ENCODE measurements around the gene TSPEAR.

The TSPEAR gene

DNA sequence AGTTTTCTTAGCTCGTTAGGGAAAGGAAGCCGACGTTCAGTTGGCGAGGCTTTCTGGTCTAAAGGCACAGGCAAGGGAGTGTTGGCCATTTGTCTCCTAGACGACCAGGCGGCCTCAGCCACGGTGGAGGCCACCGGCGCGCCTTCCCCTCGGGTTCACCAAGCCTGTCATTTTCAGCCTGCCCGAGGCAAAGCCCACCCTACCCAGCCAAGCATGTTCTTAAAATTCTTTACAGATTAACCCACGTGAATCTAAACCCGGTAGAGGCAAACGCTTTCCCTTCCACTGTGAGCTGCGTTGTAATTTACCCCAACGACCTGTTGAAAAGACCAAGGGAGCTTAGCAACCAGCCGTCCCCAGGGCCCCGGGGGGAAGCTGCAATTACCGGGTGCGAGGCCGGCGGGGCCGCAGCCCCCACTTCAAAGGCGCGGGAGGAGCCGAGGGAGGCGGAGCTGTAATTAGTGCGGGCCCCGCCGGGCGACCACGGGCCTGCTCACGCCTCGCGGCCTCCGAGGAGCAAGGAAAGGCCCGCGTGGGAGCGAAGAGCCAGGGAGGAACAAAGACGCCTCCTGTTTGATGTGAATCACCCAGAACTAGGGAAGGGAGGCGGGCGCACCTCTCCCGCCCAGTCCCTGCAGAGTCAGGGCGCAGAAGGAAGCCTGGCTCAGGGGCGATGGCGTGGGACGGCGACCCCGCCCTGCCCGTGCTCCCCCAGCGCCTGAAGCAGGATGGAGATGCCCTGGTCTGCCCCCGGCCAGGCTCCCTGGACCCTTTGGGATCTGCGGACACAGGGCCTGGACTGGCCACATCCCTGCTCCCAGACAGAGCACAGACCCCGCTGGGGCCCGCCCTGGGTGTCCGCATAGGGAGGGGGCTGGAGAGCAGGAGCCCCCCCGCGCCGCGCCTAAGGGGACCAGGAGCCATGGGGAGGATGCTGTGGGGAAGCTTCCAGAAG, 12.1 kb upstream of the TSPEAR start:
- in situ Hi-C loops (cut with MboI; ENCODE audit: low sequenced_read_pairs), result no loop called here

DNA sequence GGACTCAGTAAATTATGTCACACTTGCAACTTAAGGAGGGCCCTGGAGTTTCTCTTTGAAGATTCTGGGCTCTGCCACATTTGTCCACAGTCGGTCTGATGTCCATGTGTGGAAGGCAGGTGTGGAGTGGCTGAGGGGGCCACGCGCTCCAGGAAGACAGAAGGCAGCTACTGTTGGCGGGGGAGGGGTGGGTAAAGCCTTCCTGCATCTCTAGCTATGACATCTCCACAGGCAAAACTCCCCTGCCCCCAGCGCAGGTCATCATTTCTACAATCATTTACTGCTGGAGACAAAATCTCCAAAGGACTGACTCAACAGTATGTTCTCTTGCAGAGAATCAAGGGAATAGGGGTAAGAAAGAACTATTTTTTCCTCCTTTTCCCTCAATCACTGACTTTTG, 11.4 kb upstream of the TSPEAR start:
- in situ Hi-C loops (cut with MboI; ENCODE audit: low sequenced_read_pairs), result no loop called here

DNA sequence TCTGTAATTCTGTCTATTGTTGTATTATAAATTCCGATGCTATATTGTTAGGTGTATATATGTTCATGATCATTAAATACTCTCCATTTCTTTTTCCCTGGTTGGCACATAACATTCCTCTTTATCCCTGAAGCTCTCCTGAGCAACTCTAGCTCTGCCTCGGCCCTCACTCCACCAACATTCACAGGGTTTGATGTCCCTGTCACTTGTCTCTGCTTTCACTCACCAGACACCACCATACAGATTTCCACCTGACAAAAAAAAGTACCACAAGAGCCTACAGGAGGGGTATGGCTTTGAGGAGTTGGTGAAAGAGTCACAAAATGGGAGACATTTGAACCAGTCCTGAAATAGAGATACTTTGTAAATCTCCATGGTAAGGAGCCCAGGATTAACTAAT, 8.8 kb upstream of the TSPEAR start:
- in situ Hi-C loops (cut with MboI; ENCODE audit: low sequenced_read_pairs), result no loop called here

DNA sequence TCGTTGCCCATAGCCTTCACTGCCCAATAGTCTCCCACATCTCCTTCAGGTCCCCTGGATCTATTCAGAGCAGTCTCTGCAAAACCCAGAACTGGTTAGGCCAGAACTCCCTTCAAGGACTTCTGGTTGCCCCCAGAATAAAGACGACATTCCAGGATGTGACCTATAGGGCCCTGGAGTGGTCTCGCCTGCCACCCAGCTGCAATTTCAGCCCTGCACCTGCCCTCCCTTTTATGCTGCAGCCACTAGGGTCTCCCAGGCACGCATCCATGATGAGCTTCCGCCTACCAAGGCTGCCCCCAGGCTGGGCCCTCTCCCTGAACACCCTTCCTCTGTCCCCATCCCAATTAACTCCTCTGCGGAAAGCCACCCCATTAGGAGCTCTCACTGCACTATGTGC, 7.2 kb upstream of the TSPEAR start:
- in situ Hi-C loops (cut with MboI; ENCODE audit: low sequenced_read_pairs), result no loop called here

DNA sequence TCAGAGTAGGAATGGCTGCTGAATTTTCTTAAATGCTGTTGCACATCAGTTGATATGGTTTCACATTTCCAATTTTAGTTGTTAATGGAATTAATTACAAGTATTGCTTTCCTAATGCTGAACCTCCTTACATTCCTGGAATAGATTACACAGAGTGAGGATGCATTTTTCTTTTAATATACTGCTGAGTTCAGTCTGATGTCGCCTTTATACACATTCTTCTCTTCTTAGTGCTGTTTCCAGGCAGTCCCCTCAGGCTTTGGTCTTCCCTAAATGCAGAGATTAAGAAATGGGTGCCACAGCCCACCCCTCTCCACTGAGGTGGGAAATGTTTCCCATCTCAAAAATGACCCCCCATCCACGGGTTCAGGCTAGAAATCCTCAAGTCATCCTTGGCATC, 6.7 kb upstream of the TSPEAR start:
- in situ Hi-C loops (cut with MboI; ENCODE audit: low sequenced_read_pairs), result no loop called here

DNA sequence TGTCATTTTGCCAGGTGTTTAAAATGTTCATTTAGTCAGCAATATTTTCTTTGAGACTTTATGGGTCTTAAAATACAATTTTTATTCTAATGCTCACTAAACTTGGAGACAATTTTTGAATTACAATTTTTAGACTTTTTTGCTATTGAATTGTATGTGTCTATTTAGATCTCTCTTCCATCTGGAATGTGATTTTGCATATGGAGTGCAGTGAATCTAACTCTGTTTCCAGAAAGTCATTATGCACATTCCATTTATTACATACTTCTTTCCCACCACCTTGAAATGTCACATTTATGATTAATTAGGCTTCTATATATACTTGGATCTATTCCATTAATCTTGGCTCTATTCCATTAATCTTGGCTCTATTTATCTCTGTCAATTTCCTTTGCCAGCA, 5.6 kb upstream of the TSPEAR start:
- in situ Hi-C loops (cut with MboI; ENCODE audit: low sequenced_read_pairs), result no loop called here

DNA sequence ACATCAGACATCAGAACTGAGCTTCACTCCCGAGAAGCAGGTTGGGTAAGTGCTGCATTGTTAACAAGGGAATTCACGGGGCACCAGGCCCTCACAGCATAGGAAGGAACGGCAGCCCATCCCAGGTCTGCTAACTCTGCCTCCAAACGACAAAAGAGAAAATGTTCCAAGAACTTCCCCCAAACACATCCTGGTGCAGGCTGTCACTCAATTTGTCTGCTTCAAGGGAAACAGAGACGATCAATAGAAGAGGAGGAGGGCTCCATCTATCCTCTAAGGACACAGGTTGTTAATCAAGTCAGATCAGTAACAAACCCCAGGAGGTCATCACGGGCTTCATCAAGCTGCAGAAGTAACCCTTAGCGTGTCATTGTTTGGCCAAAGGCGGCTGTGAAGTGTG, 3.5 kb upstream of the TSPEAR start:
- in situ Hi-C loops (cut with MboI; ENCODE audit: low sequenced_read_pairs), result no loop called here

DNA sequence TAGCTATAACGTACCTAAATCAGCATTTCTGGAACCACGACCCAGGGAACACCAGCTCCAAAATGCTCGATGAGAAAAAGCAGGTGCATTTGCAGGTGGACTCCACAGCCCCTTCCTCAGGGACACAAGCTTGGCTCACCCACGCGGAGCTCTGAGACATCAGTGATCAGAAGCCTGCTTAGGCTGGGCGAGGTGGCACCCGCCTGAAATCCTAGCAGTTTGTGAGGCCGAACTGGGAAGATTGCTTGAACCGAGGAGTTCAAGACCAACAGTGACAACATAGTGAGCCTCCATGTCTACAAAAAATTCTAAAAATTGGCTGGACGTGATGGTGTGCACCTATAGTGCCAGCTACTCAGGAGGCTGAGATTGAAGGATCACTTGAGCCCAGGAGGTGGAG, 2.5 kb upstream of the TSPEAR start:
- in situ Hi-C loops (cut with MboI; ENCODE audit: low sequenced_read_pairs), result no loop called here

DNA sequence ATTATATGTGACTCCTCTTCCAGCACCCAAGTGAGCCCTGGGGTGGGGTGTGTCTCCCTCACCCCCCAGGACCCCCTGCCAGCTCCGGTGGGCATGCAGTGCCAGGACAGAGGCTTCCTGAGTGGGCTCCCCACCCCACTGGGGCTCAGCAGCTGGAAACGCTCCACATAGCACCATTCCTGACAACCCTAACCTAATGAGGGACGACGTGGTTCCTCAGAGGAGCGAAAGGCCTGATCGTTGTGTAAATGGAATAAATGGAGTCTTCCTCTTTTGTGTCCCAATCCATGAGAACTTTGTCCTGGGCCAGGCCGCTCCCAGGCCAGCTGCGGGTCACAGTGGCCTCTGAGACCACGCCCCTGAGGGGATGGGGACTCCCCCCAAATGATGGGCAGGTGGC, 1.8 kb upstream of the TSPEAR start:
- in situ Hi-C loops (cut with MboI; ENCODE audit: low sequenced_read_pairs), result no loop called here

DNA sequence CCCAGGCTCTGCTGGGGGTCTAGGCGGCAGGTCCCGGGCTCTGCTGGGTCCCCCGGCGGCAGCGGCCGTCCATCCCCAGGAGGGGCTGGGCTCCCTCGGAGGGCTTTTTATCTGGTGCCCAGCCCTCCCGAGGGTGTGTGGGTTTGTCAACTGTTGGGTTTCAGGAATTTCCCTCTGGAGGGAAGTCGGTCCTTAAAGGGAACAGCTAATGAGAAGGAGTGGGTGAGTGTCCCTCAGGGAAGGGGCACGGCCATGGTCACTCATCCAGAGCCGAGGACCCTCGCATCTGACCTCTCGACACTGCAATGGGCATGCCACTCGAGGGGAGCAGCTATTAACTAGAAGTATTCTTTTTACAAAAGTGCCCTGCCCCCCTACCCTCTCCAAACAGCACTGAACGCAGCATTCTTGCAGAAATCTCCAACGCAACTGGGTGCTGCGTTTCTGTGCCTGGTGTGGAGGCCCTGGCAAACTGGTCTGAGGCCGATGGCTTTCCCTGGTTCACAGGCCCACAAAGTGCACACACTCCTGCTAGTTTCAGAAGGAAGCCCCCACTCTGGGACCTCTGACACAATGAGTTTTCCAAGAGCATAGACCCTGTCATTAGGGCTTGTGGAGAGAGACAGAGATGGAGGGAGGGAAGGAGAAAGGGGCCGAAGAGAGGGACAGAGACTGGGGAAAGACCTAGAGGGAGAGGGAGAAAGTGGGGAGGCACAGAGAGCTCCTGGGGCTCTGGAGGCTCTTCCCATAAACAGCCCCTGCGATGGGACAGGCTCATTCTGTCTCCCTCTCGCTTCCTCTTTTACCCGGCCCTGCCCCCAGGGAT, 1.0 kb upstream of the TSPEAR start:
- in situ Hi-C loops (cut with MboI; ENCODE audit: low sequenced_read_pairs), result no loop called here

DNA sequence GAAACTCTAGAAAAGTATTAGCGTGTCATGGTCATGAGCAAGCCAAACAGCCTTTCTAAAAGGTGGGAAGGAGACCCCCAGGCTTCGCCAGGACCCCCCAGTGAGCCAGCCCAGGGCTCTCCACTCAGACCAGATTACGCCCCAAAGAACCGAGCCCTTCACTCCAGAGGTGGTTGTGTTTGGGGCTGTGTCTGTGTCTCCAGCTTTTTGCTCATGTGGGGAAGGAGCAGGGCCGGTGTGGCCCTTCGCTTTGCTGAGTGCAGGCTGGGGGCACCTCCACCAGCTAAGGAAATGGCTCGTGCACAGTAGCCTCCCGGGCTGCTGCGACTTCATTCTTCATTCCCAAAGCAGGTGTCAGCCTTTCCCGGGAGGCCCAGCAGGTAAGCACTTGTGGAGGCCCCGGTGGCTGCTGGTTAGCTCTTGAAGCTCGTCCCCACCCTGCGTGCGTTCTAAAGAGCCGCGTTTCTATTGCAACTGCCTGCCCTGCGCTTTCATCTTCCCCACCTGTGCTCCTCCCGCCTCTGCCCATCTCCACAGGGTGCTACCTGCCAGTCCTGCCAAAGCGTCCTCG, 531 bp downstream of the TSPEAR start:
- in situ Hi-C loops (cut with MboI; ENCODE audit: low sequenced_read_pairs), result no loop called here

DNA sequence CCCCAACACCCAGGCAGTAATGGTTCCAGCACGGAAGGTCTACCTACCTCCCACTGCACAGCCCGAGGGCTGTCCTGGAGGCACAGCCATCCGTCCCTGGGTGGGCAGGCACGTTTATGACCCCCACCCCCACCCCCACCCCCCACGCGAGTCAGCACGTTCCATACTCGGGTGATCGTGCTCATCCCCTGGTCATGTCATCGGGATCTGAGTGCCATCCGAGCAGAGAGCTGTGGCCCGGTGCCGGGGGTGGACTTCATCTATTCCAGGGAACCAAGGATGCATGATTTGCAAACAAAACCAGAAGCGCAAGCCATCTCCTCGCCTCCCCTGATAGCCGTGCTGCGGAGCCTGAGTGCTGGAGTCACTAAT, 1.1 kb downstream of the TSPEAR start:
- in situ Hi-C loops (cut with MboI; ENCODE audit: low sequenced_read_pairs), result no loop called here

DNA sequence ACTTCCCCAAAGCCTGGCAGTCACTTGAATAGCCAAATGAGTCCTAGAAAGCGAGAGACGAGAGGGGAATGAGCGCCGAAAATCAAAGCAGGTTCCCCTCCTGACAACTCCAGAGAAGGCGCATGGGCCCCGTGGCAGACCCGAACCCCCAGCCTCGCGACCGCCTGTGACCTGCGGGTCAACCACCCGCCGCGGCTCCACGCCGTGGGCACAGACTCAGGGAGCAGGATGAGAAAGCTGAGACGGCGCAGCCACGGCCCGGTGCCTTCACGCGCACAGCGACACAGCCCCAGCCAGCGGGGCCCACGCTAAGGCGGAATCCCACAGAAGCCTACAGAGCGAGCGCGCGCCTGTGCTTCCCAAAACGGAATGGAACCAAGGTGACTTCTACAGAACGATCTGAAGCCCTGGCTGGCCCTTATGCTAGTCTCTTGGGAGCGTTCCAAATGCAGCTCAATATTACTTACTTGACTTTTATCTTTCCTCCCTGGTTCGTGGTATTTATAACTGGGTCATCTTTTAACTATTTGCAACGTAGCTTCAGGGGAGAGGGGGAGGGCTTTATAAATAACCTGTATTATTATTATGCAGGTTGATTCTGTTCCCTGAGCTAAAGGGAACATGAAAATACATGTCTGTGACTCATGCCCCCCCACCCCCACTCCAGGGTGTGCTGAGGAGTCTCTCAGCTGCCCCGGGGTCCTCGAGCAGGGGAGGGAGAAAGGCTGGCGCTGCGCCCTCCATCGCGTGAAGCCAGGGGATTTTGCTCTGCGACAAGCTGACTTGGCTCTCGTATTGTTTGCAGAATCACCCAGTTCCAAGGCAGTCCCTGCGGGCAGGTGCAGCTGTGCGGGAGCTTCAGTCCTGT, 1.7 kb downstream of the TSPEAR start:
- in situ Hi-C loops (cut with MboI; ENCODE audit: low sequenced_read_pairs), result no loop called here

DNA sequence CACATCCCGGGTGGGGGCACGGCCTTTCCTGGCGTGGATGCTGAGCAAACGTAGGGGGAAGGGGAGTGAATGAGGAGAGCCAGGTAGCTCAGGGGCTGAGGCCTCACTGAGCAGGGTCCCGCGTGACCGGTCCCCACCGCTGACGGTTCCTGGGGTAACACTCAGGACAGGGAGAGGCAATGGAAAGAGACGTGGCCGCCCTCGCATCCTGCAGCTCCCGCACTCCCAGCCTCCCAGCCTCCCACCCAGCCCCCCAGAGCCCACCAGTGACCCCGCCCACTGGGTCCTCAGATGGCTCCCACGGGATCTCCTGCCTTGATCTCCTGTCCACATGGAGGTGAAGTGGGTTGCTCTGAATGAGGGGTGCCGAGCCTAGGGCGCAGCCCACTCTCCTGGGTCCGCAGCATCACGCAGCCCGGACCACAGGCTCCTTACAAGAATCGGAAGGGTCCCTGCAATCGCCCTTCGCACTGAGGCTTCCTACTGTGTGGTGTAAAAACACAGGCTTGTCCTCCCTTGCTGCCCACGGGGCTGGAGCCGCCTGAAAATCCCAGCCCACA, 2.4 kb downstream of the TSPEAR start:
- in situ Hi-C loops (cut with MboI; ENCODE audit: low sequenced_read_pairs), result no loop called here

DNA sequence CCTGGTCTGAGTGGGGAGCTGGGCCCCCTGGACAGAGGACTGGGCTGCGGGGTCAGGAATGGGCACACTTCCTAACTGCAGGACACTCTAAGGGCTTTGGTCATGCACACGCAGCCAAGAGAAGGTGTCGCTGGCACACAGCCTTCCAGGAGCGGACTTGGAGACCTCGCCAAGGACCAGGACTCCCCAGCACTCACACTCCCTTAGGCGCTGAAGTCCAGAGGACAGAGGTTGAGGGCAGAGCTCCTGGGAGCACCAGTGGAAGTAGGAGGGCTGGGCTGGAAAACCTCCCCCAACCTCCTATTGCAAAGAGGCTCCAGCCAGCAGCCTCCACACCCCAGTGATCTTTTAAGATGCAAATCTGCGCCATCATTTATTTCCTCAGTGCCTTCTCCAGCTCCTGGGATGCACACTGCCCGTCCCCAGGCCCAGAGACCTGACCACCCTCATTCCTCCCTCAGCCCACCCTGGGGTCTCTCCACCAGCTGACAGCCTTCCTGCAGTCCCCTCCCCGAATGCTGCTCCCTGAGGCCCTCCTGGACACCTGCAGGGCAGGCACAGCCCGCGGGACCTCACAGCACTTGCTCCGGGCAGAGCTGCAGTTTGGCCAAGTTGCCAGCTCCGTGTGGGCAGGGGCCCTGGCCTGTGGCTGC, 3.0 kb downstream of the TSPEAR start:
- in situ Hi-C loops (cut with MboI; ENCODE audit: low sequenced_read_pairs), result no loop called here

DNA sequence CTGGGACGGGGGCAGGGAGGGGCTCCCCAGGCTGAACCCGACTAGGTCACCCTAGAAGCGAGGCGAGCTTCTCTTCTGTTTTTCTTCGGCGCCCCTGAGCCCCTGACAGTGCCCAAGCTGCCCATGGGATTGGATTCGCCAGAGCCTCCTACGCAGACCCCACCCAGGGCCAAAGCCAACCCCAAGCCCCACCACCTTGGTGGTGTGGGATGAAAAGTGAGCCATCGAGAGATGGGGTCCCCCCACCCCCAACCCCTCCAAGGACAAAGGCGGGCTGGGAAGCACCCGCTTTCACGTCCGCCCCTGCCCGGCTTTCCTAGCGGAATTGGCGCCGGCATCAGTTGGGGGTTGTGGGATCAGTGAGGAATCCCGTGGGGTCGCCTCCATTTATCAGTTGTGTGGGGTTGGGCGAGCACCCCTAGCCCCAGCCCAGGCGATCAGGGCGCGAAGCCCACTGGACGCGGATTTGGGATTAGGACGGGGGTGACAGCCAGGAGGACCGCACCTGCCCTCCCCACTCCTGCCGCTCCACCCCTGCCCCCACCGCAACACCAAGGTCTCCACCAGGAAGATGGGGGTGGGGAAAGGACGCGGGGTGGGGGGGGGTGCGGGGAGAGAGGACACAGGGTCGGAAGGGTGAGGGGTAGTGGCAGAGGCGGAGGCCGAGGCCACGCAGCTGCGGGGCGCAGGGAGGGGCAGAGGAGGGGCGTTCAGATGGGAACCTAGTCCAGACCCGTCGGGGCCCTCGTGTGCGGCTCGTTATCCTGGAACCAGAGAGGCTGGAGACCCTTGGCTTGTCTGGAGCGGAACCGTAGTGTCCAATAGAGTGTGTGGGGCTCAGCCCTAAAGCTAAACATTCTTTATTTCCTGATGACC, 4.4 kb downstream of the TSPEAR start:
- in situ Hi-C loops (cut with MboI; ENCODE audit: low sequenced_read_pairs), result no loop called here

DNA sequence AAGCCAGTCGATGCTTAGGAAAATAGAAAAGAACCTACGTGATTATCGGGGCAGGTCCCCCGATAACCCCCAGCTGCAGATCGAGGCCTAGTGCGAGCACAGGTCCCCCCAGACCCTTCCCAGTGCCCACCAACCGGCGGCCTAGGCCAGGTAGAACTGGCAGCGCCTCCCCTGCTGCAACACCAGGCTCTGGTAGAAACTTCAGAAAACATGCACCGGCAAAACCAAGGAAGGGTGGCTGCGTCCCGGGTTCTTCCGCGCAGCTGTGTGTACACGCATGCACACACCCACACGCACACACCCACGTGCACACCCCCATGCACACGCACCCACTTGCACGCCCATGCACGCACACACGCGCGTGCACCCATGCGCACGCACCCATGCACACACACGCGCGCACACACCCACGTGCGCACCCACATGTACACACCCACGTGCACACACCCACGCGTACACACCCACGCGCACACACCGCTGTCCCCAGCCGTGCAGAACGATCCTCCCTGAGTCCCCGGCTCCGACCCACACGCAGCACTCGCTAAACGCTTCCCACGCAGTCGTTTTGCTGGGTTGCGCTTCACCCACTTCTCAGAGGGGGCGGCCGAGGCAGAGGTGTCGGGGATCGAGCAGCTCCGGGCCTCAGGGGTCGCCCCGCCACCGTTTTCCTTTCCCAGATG, 5.2 kb downstream of the TSPEAR start:
- in situ Hi-C loops (cut with MboI; ENCODE audit: low sequenced_read_pairs), result no loop called here

DNA sequence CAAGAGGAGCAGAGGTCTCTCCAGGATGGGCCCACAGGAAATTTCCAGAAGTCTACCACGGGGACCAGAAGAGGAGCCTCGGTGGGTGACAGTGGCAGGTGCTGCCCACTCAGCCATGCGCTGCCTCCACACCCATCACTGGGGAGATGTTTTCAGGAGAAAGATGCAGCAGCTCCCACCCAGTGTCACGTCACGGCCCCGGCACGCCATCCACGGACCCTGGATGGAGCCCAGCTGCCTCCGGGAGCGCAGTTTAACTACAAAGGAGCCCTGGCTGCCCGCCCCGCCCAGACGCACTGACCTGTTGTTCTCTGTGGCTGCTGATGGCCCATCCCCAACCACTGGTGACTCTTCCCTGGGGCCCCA, 6.8 kb downstream of the TSPEAR start:
- in situ Hi-C loops (cut with MboI; ENCODE audit: low sequenced_read_pairs), result no loop called here

All from hTERT RPE-1 (cell line).